Thyroid gland (tissue), 4 donors: ENCODE data around the gene TRPM2.

Source experiments
- CTCF ChIP-seq, 6 experiments: fragments of 200-600 bp in 3 of 6; fragments of 450-650 bp in 3 of 6; sonication (generic) in 3 of 6; IDR thresholded peaks; one replicate each; pipeline ENCODE4 v1.5.1; 2016 to 2019; ENCODE audit warnings: antibody characterized with exemption in 6 of 6, mild to moderate bottlenecking in 2 of 6, inconsistent platforms in 1 of 6, moderate library complexity in 1 of 6
- POLR2A ChIP-seq, 2 donors: fragments of 450-650 bp; IDR thresholded peaks; one replicate each; pipeline ENCODE4 v1.6.1; 2017; ENCODE audit warnings: antibody characterized with exemption in 2 of 2, mild to moderate bottlenecking in 2 of 2, moderate library complexity in 1 of 2

GRCh38 chr21:44400791-44401385 is 47.5 kb downstream of the TRPM2 start:
- no peak for TF ChIP-seq CTCF (IDR thresholded peaks at IDR 0.05)
- TF ChIP-seq POLR2A (IDR thresholded peaks at IDR 0.05), result no peak
